GM19238 (cell line): ENCODE results near the gene TBX15.

Experiments
- DNase-seq: peaks from one replicate; pipeline ENCODE4 v3.0.0; 2011; ENCODE audit warnings: low spot score; ENCODE audit not compliant: insufficient read length

The TBX15 gene

GRCh38 chr1:118988186-118989005 is at the start of gene TBX15:
TBX15 (minus strand) TSS chr1:118988343; CDS start chr1:118987795, 548 bp downstream.
- no peak for DNase-seq

DNA sequence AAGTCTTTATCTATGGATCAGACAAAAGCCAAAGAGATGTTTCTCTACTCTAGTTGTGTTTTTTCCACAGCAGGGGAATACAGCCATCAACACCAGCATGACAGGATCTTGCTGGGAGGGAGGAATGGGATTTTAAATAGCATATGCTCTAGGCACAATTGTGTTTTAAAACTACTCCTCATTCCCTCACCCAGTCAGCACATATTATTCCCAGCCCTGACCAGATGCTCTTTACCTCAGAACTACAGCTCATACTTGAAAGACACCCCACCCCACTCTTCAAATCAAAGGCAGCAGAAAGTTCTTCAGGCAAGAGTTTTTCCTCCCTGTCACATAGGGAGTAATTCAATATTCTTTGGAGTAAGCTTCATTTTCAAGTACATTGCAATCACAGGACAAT is 46.2 kb upstream of the TBX15 start:
- DNase-seq, result no peak

DNA sequence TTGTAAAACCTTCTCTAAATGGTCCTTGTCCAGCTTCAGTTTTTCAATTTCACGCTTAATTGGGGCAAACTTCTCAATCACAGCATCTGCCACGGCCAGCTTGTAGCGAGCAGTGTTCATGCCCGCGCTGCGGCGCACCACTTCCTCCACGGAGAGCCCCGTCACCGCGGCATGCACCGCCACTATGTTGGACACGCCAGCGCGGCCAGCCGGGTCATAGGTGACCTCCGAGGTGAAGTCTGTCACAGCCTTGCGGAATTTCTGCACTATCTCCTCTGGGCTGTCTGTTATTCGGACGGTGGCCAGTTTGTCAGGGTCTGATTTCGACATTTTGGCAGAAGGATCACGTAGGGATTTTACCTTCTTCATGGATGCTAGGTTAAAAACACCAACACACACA is 44.8 kb upstream of the TBX15 start:
- no peak for DNase-seq

- no peak for DNase-seq
Observed at GRCh38 chr1:119027759-119028158, 39.6 kb upstream of the TBX15 start.

DNA sequence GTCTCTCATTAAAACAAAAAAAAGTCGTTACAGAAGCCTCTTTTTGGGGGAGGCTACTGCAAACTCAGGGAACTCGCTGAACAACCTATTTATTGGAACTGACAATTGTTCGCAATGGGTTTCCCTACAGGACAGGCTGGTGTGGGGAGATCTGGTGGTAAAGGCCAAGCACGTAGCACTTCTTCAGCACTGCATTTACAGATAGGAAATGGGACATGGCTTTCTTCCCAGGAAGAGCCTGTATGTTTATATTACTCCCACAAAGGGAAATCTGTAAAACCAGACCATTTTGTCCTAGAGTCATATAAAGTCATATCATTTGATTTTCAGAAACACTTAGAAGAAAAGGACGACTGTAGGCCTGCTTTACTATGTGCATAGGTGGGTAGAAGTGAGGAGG is 38.8 kb upstream of the TBX15 start:
- no peak for DNase-seq

- DNase-seq, result no peak
Observed at GRCh38 chr1:119015547-119015946, 27.4 kb upstream of the TBX15 start.

GRCh38 chr1:119012383-119012782 is 24.2 kb upstream of the TBX15 start:
- DNase-seq, result no peak

- DNase-seq, result no peak
Observed at GRCh38 chr1:119011706-119012105, 23.6 kb upstream of the TBX15 start.

DNA sequence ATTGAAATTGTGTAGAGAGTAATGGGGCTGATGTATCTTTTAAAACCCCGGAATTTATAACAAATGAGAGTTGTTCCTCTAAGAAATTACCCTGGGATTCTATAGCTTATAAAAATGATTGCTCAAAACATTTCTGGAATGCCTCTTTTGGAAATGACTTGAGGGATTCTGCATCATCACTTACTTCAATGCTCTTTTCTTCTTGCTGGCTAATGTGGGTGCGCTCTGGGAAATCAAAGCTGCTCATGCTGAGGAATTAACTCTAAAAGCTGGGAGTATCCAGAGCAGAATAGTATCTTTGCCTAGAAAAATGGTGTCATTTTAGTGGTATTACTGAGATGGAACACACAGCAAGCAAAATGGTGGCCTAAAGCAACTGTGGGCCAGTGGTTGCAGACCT is 23.0 kb upstream of the TBX15 start:
- no peak for DNase-seq

- no peak for DNase-seq
Observed at GRCh38 chr1:119010201-119010600, 22.1 kb upstream of the TBX15 start.

- DNase-seq, result no peak
Observed at GRCh38 chr1:119009312-119009655, 21.1 kb upstream of the TBX15 start.

- no peak for DNase-seq
Observed at GRCh38 chr1:119008483-119009311, 20.6 kb upstream of the TBX15 start.

DNA sequence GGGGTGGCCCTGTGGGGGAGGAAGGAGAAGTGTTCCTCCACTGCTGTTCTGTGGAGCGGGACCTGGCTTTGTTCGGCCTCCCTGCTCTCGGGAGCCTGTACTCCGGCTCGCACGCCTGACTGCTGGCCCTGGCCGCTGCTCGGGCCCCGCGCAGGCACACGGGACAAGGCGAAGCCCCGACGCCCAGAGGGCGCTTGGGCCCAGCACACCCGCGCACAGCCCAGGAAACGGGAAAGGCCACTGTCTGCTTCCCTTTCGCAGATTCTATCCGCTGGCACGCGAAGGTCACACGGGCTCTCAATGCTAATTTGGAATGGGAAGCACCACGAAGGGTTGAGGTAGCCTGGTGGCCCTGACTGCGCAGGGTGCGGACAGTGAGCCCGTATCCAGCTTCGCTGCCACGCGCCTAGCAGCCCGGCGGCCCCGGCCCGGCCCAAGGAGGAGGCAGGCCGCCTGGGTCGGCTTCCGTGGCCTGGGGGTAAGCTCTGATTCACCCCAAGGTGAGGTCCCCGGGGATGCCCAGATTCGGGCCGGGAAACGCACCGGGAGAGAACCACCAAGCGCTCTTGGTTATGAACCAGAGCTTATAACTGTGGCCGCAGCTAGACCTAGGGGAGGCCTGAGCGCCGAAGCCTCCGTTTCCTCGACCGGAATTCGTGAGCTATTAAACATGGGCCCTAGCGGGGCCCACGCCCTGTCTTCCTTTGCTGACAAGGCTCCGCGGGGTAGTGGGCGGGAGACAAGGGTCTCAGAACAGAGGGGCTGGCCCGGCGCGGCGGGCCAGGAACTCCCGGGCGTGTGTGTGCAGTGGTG is 19.7 kb upstream of the TBX15 start:
- DNase-seq, result no peak

DNA sequence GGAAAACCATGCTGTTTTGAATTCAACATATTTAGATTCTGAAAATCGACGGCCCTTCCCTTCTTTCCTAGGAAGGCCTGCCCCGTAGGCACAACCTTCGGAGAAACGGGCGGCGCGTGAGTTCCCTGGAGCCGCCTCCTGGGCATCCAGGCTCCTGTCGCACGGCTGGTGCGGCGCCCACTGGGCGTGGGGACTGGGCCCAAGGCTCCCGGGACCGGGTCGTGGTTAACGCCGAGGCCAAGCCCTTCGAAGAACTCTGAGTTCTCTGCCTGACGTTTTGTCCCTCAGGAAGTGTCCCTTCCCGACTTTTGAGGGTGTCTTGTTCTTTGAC is 19.2 kb upstream of the TBX15 start:
- no peak for DNase-seq

DNA sequence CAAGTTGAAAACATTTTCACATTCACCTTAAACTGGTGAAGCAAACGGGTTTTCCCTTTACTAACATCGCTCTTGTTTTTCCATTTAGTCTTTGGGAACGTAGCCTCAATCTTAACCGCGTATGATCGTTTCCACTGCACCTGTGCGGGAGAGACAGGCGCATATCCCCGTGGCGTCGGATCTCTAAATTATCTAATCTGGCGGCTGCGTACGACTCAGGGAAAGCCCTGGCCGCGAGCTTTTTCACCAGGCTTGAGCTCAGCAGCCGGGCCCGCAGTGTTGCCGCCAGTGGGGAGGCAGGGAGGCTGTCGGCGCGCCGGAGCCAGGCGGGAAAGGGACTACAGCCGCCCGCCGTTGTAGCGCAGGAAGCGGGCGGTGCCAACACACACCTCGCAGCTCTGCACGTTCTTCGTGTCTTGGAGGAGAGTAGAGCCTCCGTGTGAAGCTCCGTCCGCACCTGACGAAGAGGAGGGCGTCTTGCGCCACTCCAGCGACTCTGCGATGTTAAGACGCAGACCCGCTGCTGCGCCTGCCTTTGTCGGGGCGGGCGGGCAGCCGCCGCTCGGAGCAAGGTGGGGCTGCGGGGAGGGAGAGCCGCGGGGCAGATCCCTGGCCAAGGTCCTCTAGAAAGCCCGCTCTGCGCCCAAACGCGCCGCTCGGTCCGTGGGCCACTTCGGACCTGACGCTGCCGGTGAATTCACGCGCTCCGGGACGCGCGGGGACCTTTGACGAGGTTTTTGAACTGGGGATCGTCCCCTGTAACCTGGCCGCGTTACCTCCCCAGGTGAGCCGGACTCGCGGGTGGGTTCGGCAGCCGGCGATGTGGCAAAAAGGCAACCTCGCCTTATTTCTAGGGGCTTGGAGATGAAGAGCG is 18.5 kb upstream of the TBX15 start:
- no peak for DNase-seq

GRCh38 chr1:119005724-119006405 is 17.7 kb upstream of the TBX15 start:
- DNase-seq, result no peak

DNA sequence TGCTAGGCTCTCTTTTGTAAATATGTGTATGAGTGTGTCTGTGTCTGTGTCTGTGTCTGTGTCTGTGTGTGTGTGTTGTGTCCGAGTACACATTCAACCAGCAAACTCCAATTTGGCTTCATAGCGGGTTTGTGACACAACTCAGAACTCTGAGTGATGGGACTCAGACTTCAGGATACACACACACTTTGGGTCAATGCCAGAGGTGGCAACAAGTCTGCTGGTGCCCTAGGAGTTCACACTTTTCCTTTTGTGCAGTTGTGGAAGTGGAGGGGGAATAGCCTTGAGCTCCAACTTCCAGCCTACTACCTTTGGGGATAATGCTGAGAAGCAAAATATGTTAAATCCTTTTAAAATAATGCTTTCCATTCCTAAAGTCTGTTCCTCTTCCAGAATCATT is 16.6 kb upstream of the TBX15 start:
- no peak for DNase-seq

- no peak for DNase-seq
Observed at GRCh38 chr1:119004129-119004527, 16.0 kb upstream of the TBX15 start.

DNA sequence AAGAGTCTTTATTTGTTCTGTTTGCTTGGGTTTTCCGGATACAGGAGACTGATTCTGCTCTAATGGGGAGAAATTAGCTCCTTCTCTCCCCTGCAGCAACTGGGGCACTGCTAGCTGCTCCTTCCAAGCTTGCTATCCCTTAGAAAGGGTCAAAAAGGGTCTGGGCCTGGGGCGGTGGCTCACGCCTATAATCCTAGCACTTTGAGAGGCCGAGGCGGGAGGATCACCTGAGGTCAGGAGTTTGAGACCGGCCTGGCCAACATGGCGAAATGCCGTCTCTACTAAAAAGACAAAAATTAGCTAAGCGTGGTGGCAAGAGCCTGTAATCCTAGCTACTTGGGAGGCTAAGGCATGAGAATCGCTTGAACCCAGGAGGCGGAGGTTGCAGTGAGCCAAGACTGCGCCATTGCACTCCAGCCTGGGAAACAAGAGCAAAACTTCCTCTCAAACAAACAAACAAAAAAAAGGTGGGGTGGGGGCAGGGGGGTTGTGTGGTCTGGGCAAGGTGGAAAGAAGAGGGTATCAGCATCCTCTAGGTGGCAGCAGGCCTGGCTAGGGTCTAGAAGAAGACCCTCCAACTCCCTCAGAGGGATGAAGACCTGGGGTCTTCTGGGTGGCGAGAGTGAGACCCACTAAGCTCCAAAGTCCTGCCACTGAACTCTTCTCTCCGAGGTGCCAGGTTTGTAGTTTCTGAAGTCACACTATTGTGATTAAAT is 15.4 kb upstream of the TBX15 start:
- no peak for DNase-seq
